GM20431 (cell line): ENCODE results near the gene TTK.
"Not testable (repeated sequence)": the region's sequence is repeated elsewhere in the genome, so short reads cannot be mapped to it uniquely, and the experiment has no call there.

Source experiments
- in situ Hi-C: fragments of 300-500 bp; cut with MseI, MboI; formaldehyde crosslinking; loops from one replicate; pipeline ENCODE4 v1.15.0; 2020; ENCODE audit warnings: low sequenced_read_pairs; ENCODE audit not compliant: unreplicated experiment

Gene TTK

DNA sequence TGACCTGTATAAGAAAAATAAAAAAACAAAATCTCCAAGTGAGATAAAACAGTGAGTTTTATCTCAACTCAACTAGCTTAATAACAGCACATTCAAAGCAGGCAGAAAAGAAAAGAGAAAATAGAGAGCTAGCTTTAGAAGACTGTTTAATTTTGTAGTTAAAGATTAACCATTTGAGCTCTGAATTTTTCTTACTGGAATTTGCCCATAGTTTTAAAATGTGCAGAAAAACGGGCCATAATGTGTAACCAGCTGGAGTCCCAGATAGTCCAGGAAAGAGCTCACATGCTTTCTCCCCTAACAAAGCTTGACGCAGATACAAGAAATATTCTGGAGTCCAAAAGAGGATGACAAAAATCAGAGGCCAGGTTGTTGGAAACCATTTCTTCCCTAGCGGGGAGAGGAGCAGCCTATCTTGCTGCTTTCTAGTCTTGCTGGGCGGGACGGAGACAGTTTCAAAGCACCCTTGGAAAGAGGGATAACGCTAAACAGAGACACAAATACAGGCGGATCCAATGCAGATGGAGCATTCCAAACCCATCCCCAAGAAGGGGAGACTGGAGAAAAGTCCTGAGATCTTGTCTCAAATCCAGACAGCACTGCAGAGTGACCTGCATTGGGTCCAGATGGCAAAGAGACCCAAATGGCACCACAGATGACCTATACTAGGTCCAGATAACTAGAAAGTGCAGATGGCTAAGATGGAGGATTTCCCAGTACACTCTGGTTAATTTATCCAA is 16.1 kb downstream of the TTK start:
- in situ Hi-C loops, result no loop called here

DNA sequence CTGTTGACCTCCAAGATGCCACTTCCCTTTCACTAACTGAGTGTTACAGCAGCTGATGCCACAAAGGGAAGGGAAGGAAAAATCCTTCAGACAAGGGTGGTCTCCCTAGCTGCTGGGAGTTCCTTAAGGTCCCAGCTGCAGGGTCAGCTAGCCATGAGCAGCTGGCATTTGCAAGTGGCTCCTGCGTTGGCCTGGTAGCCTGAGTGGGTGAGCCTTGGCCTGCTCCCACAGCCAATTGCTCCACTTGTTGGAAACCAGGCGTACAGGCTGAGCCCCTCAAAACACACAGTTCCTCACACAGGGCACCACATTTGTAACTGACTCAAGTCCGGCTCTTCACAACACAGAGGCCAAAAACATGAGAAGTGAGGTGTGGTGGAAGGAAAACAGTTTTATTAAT is 16.7 kb downstream of the TTK start:
- in situ Hi-C loops, result no loop called here

DNA sequence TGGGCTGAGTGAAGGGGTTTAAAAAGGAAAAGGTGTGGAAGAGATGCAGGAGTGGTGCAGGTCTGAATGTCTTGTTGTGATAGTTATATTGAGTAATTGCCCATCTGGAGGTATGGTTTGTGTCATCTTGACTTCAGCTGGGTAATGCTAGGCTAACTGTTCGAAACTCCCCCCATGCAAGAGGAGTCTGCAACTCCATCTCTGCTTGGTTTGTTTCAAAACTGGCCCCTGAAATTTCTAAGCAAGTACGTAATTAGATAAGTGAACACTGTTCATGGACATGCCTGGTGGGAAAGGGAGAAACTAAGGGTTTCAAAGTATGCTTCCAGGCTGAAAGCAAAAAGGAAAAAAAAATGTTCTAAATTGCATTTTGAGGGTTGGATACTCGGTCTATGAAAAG is 17.1 kb downstream of the TTK start:
- in situ Hi-C loops, result no loop called here

DNA sequence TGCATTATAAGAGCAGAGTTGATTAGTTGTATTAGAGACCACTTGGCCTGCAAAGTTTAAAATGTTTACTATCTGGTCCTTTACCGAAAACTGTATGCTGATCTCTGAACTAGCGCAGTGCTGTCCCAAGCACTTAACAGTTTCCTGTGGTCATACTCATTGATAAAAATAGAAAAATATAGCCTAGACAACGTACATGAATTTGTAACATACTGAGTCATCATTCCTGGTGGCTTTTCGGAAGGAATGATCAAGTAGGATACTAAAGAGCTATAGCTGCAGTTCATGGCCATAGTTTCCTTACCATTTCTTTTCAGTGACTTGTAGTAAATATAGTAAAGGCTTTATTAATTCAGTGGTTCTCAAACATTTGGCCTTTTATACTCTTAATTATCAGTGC is 18.4 kb downstream of the TTK start:
- in situ Hi-C loops, result no loop called here

DNA sequence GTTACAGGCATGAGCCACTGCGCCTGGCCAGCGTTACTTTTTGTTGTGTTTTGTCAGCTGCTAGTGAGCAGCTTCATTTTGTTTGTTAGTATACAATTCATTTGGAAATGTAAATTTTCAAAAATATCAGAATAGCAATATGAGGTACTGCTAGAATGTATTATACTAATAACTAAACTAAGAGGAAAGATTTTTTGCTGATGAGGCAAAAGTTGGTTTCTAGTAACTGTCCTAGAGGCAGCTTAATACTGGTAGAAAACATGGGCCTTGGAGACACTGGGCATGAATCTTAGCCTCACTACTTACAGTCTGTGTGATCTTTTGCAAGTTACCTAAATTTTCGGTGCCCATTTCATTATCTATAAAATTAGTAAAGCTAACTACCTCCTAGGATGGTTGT is 24.1 kb downstream of the TTK start:
- in situ Hi-C loops, result no loop called here

DNA sequence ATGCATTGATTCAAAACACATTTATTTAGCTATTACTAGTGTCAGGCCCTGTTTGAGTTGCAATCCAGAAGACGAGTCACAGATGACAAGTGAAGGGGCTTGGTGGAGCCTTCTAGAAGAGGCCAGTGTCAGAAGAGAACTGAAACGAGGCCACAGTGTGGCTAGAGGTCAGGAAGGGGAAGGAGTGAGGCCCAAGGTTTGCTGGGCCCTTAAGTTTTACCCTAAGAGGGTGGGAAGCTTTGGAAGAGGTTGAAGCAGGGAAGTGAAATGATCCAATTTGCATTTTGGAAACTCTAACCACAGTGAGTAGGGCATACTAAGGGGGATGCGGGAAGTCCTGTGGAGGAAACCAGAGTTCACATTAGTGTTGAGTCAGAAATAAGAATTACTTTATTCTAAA is 25.0 kb downstream of the TTK start:
- in situ Hi-C loops, result no loop called here

DNA sequence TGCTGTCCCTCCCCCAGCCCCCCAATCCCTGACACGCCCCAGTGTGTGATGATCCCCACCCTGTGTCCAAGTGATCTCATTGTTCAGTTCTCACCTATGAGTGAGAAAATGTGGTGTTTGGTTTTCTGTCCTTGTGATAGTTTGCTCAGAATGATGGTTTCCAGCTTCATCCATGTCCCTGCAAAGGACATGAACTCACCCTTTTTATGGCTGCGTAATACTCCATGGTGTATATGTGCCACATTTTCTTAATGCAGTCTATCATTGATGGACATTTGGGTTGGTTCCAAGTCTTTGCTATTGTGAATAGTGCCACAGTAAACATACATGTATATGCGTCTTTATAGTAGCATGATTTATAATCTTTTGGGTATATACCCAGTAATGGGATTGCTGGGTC is 43.8 kb downstream of the TTK start:
- in situ Hi-C loops, result not testable (repeated sequence)

DNA sequence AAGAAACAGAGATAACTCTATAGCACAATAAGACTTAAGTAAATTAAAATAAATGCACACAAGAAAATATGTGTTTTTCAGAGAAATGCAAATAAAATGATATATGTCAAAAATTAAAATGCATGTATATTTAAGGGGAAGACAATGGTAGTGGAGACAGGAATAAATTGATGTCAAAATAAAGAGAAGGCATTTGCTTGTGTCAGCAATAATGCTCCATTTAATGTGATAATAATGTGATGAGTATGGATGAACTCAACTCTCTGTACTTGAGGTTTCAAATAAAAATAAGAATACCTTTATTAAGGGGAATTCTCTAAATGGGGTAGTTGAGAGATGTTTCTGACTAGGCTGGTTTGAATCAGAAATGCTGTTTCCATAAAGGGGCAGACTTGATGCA is 56.3 kb downstream of the TTK start:
- in situ Hi-C loops, result no loop called here

DNA sequence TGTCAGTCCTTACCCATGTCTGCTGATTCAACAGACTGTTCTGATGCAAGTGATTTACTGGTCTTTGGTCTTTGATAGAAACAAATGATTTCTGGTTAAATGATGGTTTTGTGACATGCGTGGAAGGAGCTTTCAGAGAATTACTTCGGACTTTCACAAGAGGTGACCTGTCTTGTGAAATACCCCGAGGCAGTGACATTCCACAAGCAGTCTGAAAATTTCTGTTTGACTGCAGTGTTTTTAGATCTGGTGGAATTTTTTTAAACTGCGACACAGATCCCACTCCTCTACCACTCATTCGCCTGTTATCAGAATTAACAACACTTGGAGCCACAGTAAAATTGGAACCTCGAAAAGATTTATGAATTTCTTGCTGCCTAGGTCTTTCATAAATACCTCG is 63.7 kb downstream of the TTK start:
- in situ Hi-C loops, result not testable (repeated sequence)

DNA sequence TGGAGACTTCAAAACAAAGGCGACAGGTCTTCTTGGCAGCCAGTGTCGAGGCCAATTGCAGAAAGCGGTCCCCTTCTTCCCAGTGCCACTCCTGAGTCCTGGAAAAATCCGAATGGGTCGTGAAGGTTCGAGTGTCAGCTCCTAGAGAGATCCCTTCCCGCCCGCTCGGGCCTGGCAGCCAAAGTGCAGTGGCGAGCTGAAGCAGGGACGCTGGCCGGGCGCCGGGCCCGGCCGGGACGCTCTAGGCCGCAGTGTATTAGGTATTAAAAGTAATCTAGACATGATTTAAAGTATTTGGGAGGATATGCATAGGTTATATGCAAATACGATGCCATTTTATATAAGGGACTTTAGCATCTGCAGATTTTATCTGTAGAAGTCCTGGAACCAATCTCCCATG is 66.0 kb downstream of the TTK start:
- in situ Hi-C loops, result not testable (repeated sequence)

DNA sequence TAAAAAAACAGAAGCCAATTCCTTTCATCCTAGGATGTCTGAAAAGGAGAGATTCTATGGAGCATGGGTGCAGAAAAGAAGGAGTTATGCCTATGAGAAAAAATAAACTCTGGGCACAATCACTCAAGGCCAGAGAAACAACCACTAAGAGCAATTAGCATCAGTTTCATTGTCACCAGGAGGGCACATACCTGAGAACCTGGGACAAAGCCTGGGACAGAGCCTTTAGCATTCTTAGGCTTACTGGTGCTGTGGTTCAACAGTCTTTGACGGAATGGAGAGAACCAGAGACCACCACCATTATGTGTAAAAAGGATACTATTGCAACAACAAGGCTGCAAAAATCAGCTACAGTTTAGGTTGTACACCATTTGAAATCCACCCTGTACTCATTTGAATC is 72.6 kb downstream of the TTK start:
- in situ Hi-C loops, result loop anchor here (25.0 kb wide), 1 partner anchor 140 kb away; the partner anchor contains the start of gene ELOVL4

DNA sequence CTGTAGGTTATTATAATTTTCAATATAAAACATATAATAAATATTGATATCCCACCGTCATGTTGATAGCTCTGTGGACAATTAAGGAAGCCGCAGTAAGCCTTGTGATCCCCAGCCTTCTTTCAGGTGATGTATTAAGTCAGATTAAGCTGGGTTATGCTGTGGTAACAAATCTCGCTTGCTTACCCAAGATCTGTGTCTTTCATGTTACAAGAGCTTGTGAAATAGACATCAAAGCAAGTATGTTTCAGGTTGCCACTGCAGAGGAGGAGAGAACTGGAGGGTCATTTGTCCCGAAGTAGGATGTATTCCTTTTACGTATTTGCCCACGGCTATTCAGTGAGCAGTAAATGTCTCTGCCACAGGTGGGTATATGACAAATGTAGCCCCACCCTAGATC is 84.2 kb downstream of the TTK start:
- in situ Hi-C loops, result loop anchor here (25.0 kb wide), 1 partner anchor 151 kb away; the partner anchor contains the start of gene ELOVL4

DNA sequence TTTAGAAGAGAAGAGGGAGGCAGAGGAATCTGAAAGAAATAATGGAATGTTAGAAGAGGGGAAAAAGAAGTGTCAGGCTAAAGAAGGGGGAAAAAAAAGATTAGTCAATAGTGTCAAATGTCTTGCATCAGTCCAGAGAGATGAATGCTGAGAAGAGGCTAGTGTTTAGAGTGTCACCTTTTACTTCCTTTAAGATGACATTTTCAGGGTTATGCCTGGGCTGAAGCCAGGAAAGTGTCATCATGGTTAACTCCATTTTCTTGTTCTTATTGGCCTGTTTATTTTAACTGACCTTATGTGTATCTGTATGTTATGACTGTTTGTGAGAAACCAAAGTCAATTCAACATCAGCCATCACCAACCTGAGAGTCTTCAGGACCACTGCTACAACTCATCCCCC is 87.1 kb downstream of the TTK start:
- in situ Hi-C loops, result loop anchor here (25.0 kb wide), 1 partner anchor 154 kb away; the partner anchor contains the start of gene ELOVL4
